H9 (cell line): ENCODE results near the gene PVALB. TPM values are rescaled to one million over a fixed set of nuclear protein-coding genes. Genes with fewer than 3 reads are reported as not detected.

ENCODE experiments used
- DNase-seq: peaks from one replicate; pipeline ENCODE4 v3.0.0-alpha.2; 2017
- H2AFZ ChIP-seq: one replicate; pipeline ENCODE4 v1.6.1; 2013; ENCODE audit warnings: mild to moderate bottlenecking, low read length, control low read depth, moderate library complexity
- H2AK5ac ChIP-seq: 2 replicates; pipeline ENCODE4 v1.6.1; 2013; ENCODE audit warnings: low read length, control low read depth, mixed read lengths; ENCODE audit not compliant: insufficient read length
- H2BK120ac ChIP-seq: one replicate; pipeline ENCODE4 v1.6.1; 2013; ENCODE audit warnings: low read depth, mild to moderate bottlenecking, low read length, control low read depth, inconsistent platforms; ENCODE audit not compliant: poor library complexity, severe bottlenecking
- H2BK12ac ChIP-seq: 2 replicates; pipeline ENCODE4 v1.6.1; 2013; ENCODE audit warnings: low read length, control low read depth, mixed read lengths, low read depth; ENCODE audit not compliant: insufficient read length
- H2BK15ac ChIP-seq: 2 replicates; pipeline ENCODE4 v1.6.1; 2013; ENCODE audit warnings: low read depth, low read length, control low read depth
- H2BK20ac ChIP-seq: one replicate; pipeline ENCODE4 v1.6.1; 2013; ENCODE audit warnings: low read depth, mild to moderate bottlenecking, low read length, control low read depth, inconsistent platforms; ENCODE audit not compliant: poor library complexity, severe bottlenecking
- H2BK5ac ChIP-seq: 2 replicates; pipeline ENCODE4 v1.6.1; 2013; ENCODE audit warnings: low read length, control low read depth, mixed read lengths; ENCODE audit not compliant: insufficient read length
- H3K14ac ChIP-seq: 2 replicates; pipeline ENCODE4 v1.6.1; 2013; ENCODE audit warnings: low read length, control low read depth; ENCODE audit not compliant: insufficient read depth
- H3K18ac ChIP-seq: 2 replicates; pipeline ENCODE4 v1.6.1; 2013; ENCODE audit warnings: low read depth, mild to moderate bottlenecking, mixed read lengths, low read length, control low read depth; ENCODE audit not compliant: insufficient read length
- H3K23ac ChIP-seq: 2 replicates; pipeline ENCODE4 v1.6.1; 2013; ENCODE audit warnings: low read length, control low read depth, mixed read lengths, low read depth; ENCODE audit not compliant: insufficient read length
- H3K23me2 ChIP-seq: 2 replicates; pipeline ENCODE4 v1.6.1; 2013; ENCODE audit warnings: low read depth, mild to moderate bottlenecking, mixed read lengths, low read length, control low read depth; ENCODE audit not compliant: insufficient read length, poor library complexity, severe bottlenecking
- H3K27ac ChIP-seq: 2 replicates; pipeline ENCODE4 v1.5.1; 2013; ENCODE audit warnings: low read length, control low read depth, mixed read lengths, low read depth; ENCODE audit not compliant: insufficient read length
- H3K27me3 ChIP-seq: 2 replicates; pipeline ENCODE4 v1.6.1; 2013; ENCODE audit warnings: low read length, control low read depth, inconsistent platforms; ENCODE audit not compliant: insufficient read depth
- H3K4ac ChIP-seq: 2 replicates; pipeline ENCODE4 v1.6.1; 2013; ENCODE audit warnings: low read depth, mild to moderate bottlenecking, control low read depth, inconsistent platforms, low read length, moderate library complexity
- H3K4me1 ChIP-seq: 2 replicates; pipeline ENCODE4 v1.6.1; 2013; ENCODE audit warnings: low read length, control low read depth, inconsistent platforms; ENCODE audit not compliant: insufficient read depth
- H3K4me2 ChIP-seq: 2 replicates; pipeline ENCODE4 v1.6.1; 2013; ENCODE audit warnings: low read length, control low read depth, mixed read lengths; ENCODE audit not compliant: insufficient read length, insufficient read depth
- H3K56ac ChIP-seq: 2 replicates; pipeline ENCODE4 v1.6.1; 2013; ENCODE audit warnings: low read depth, mild to moderate bottlenecking, mixed read lengths, low read length, control low read depth; ENCODE audit not compliant: insufficient read length
- H3K79me1 ChIP-seq: 2 replicates; pipeline ENCODE4 v1.6.1; 2013; ENCODE audit warnings: low read depth, mild to moderate bottlenecking, moderate library complexity, low read length, control low read depth, inconsistent platforms; ENCODE audit not compliant: insufficient read depth, poor library complexity, severe bottlenecking
- H3K79me2 ChIP-seq: 2 replicates; pipeline ENCODE4 v1.6.1; 2013; ENCODE audit warnings: low read length, control low read depth, inconsistent platforms; ENCODE audit not compliant: insufficient read depth
- H3K9ac ChIP-seq: 2 replicates; pipeline ENCODE4 v1.6.1; 2013; ENCODE audit warnings: low read length, control low read depth, mixed read lengths; ENCODE audit not compliant: insufficient read length; ENCODE audit errors: extremely low read depth
- H3K9me3 ChIP-seq: one replicate; pipeline ENCODE4 v1.6.1; 2013; ENCODE audit warnings: low read depth, low read length, inconsistent platforms; ENCODE audit not compliant: control insufficient read depth
- H3T11ph ChIP-seq: one replicate; pipeline ENCODE4 v1.6.1; 2013; ENCODE audit warnings: mild to moderate bottlenecking, low read length, control low read depth, inconsistent platforms
- H4K20me1 ChIP-seq: one replicate; pipeline ENCODE4 v1.6.1; 2013; ENCODE audit not compliant: control insufficient read depth, insufficient read length, insufficient read depth
- H4K5ac ChIP-seq: 2 replicates; pipeline ENCODE4 v1.6.1; 2013; ENCODE audit warnings: low read depth, mild to moderate bottlenecking, mixed read lengths, low read length, control low read depth; ENCODE audit not compliant: insufficient read length
- H4K8ac ChIP-seq: replicated peaks from 2 replicates; pipeline ENCODE4 v1.6.1; 2013; ENCODE audit warnings: low read length, control low read depth, mixed read lengths, low read depth; ENCODE audit not compliant: insufficient read length
- H4K91ac ChIP-seq: 2 replicates; pipeline ENCODE4 v1.6.1; 2013; ENCODE audit warnings: low read depth, mild to moderate bottlenecking, moderate library complexity, mixed read lengths, low read length, control low read depth; ENCODE audit not compliant: insufficient read length
- H3K27ac Mint-ChIP-seq, 3 experiments: 2 replicates in 2 of 3; 3 replicates in 1 of 3; pipeline ENCODE4 v1.8.0; 2020 to 2021; ENCODE audit warnings: mixed read lengths in 3 of 3, mild to moderate bottlenecking in 1 of 3, moderate library complexity in 1 of 3
- H3K27me3 Mint-ChIP-seq: 2 replicates; pipeline ENCODE4 v1.8.0; 2021; ENCODE audit warnings: low read depth, mild to moderate bottlenecking, moderate library complexity, mixed read lengths
- H3K36me3 Mint-ChIP-seq, 3 experiments: 2 replicates in 2 of 3; 3 replicates in 1 of 3; pipeline ENCODE4 v1.8.0; 2020 to 2021; ENCODE audit warnings: low read depth in 3 of 3, mixed read lengths in 3 of 3; ENCODE audit not compliant: insufficient read depth in 1 of 3
- H3K4me1 Mint-ChIP-seq, 2 experiments: 2 replicates each; pipeline ENCODE4 v1.8.0; 2020; ENCODE audit warnings: mixed read lengths in 2 of 2
- H3K4me3 Mint-ChIP-seq, 2 experiments: 2 replicates in 1 of 2; 3 replicates in 1 of 2; pipeline ENCODE4 v1.8.0; 2020 to 2021; ENCODE audit warnings: mild to moderate bottlenecking in 2 of 2, mixed read lengths in 2 of 2, moderate library complexity in 1 of 2
- H3K9me3 Mint-ChIP-seq, 2 experiments: 2 replicates in 1 of 2; 3 replicates in 1 of 2; pipeline ENCODE4 v1.8.0; 2020; ENCODE audit warnings: mild to moderate bottlenecking in 2 of 2, mixed read lengths in 2 of 2, moderate library complexity in 1 of 2
- WGBS: extraction: QIAGEN DNeasy Blood & Tissue Kit; methylation state at CpG from one replicate; pipeline ENCODE4 v1.1.7; 2013; ENCODE audit warnings: missing lambda C conversion rate, low lambda C conversion rate, mixed read lengths; ENCODE audit not compliant: insufficient read length; ENCODE audit errors: extremely low coverage; 5-methylcytosine and 5-hydroxymethylcytosine counted together
- total RNA-seq: library from RNA; stranded (reverse); gene quantifications from 2 replicates; pipeline ENCODE4 v1.2.1, GENCODE V29; 2021
- TF ChIP-seq, protein P1 (sequence below): fragments of 200-600 bp; sonication (generic); conservative IDR thresholded peaks from 3 replicates; pipeline ENCODE4 v1.8.0; 2021; ENCODE audit warnings: antibody characterized with exemption, mild to moderate bottlenecking

The PVALB gene
- total RNA-seq, 1 experiment from 2014 or later = 2.7 TPM

DNA sequence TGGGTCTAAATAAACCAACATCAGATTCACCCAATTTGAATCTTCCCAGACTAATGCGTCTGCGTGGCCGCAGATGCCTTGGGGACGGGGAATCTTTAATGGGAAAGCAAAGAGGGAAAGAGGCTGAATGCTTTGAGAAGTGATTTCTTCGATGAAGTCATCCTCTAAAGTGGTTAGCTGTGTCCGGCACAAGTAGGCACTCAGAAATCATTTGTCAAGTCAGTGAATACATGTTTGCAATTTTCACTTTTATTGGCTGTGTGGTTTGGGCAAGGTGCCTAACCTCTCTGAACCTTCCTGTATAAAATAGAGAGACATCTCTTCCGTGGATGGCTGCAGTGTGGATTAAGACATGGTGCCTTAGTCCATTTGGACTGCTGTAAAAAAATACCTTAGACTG, 21.2 kb downstream of the PVALB start:
- Histone ChIP-seq H4K91ac (no peak overlapping the region), H3K27ac (no peak overlapping the region), H2BK15ac (no peak overlapping the region), H3K79me2 (no peaks in the 10 kb centered on the region), H4K8ac (no peak overlapping the region), H2AFZ (no peak overlapping the region), H3K18ac (no peak overlapping the region), H3K9ac (no peak overlapping the region), H3K23ac (no peak overlapping the region), H2BK20ac (no peak overlapping the region), H4K20me1 (no peaks in the 10 kb centered on the region), H2BK5ac (no peak overlapping the region), H3K4me1 (peaks cover 15% of the 10 kb centered on the region; the same call in 1 of the 2 replicates), H3K14ac (no peak overlapping the region), H3K4ac (no peak overlapping the region), H3K56ac (no peak overlapping the region), H3K4me2 (no peak overlapping the region), H3K9me3 (no peaks in the 10 kb centered on the region), H2BK12ac (no peak overlapping the region), H3T11ph (no peak overlapping the region), H3K27me3 (no peaks in the 10 kb centered on the region), H3K23me2 (no peaks in the 10 kb centered on the region), H2AK5ac (no peak overlapping the region), H2BK120ac (no peak overlapping the region), H3K79me1 (no peaks in the 10 kb centered on the region), H4K5ac (no peak overlapping the region)
- H3K27ac Mint-ChIP-seq = no peak overlapping the region; a peak in 1 of 7 replicates
- H3K4me1 Mint-ChIP-seq = peaks cover 45 to 46% of the 10 kb centered on the region in 2 experiments
- H3K27me3 Mint-ChIP-seq = peaks cover 10% of the 10 kb centered on the region
- H3K4me3 Mint-ChIP-seq = no peak overlapping the region; a peak in 1 of 5 replicates
- peaks cover 0 to 3% of the 10 kb centered on the region in 2 experiments; a peak in 2 of 5 replicates for H3K9me3 Mint-ChIP-seq
- H3K36me3 Mint-ChIP-seq = no peaks in the 10 kb centered on the region
- TF ChIP-seq, protein P1, sequence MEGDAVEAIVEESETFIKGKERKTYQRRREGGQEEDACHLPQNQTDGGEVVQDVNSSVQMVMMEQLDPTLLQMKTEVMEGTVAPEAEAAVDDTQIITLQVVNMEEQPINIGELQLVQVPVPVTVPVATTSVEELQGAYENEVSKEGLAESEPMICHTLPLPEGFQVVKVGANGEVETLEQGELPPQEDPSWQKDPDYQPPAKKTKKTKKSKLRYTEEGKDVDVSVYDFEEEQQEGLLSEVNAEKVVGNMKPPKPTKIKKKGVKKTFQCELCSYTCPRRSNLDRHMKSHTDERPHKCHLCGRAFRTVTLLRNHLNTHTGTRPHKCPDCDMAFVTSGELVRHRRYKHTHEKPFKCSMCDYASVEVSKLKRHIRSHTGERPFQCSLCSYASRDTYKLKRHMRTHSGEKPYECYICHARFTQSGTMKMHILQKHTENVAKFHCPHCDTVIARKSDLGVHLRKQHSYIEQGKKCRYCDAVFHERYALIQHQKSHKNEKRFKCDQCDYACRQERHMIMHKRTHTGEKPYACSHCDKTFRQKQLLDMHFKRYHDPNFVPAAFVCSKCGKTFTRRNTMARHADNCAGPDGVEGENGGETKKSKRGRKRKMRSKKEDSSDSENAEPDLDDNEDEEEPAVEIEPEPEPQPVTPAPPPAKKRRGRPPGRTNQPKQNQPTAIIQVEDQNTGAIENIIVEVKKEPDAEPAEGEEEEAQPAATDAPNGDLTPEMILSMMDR = no peak
- no CpG with 5 or more reads among the region's 7 CpGs for WGBS
- no peak for DNase-seq
